ENCODE results near the gene UBE2O. TPM values are rescaled to one million over a fixed set of nuclear protein-coding genes. Genes with fewer than 3 reads are reported as not detected.

The UBE2O gene
- total and polyA plus RNA-seq, 4 donors = 3.3 to 71.5 (median 9.2) TPM

- peaks cover 4 to 7% (median 5%) of the 10 kb centered on the region in 4 donors for H3K36me3 ChIP-seq (ENCODE audit: control insufficient read depth in 4 of 4, insufficient read depth in 3 of 4, low read depth in 1 of 4, low read length in 3 of 4)
- no peak for TF ChIP-seq TAF1 (conservative IDR thresholded peaks at IDR 0.05)
- no peak for TF ChIP-seq HNF4G (IDR thresholded peaks at IDR 0.05)
- TF ChIP-seq SP1 (IDR thresholded peaks at IDR 0.05) = peak; percentile 72
- peak; percentile 73 to 77 for TF ChIP-seq RXRA (IDR thresholded peaks at IDR 0.05)
- peak; percentile 22 for TF ChIP-seq FOXA1 (IDR thresholded peaks at IDR 0.05)
- no peak for TF ChIP-seq CTCF (IDR thresholded peaks at IDR 0.05; ENCODE audit: low read depth, low read length, missing input control)
- no peak for TF ChIP-seq ATF3 (IDR thresholded peaks at IDR 0.05)
- TF ChIP-seq ZBTB33 (IDR thresholded peaks at IDR 0.05) = no peak
- TF ChIP-seq REST (IDR thresholded peaks at IDR 0.05) = peak; percentile 45
- TF ChIP-seq HNF4A (conservative IDR thresholded peaks at IDR 0.05) = peak; percentile 61 to 62
- TF ChIP-seq EGR1 (IDR thresholded peaks at IDR 0.05; ENCODE audit: low read depth in 2 of 2) = no peak
- TF ChIP-seq YY1 (IDR thresholded peaks at IDR 0.05) = peak; percentile 49
- peak; percentile 75 for TF ChIP-seq FOXA2 (IDR thresholded peaks at IDR 0.05)
- no peak for TF ChIP-seq RAD21 (IDR thresholded peaks at IDR 0.05)
- TF ChIP-seq GABPA (IDR thresholded peaks at IDR 0.05 in 1 of 2, conservative IDR thresholded peaks at IDR 0.05 in 1 of 2) = no peak
- TF ChIP-seq MAX (IDR thresholded peaks at IDR 0.05) = no peak
- peak; percentile 37 to 52 for TF ChIP-seq JUND (IDR thresholded peaks at IDR 0.05)
- TF ChIP-seq NR2F2 (IDR thresholded peaks at IDR 0.05) = no peak
- peak overlapping the region; percentile 58 to 67 for H3K27ac ChIP-seq (ENCODE audit: low read depth in 1 of 2, low read length in 2 of 2)
- 36% methylated on average over 9 of the region's 9 CpGs for WGBS
- H3K9ac ChIP-seq (ENCODE audit: low read depth in 1 of 2, low read length in 2 of 2) = peak overlapping the region in 1 of 2 donors; percentile 86
- peaks cover 4 to 23% (median 20%) of the 10 kb centered on the region in 4 donors for H3K4me1 ChIP-seq (ENCODE audit: control insufficient read depth in 4 of 4, insufficient read depth in 4 of 4, low read length in 3 of 4)
- H3K4me3 ChIP-seq (ENCODE audit: low read depth in 1 of 3, low read length in 3 of 3) = peak overlapping the region in 2 of 3 donors; percentile 42 to 94
- DNase-seq (ENCODE audit: low spot score) = no peak
- H3K27me3 ChIP-seq (ENCODE audit: control insufficient read depth in 4 of 4, insufficient read depth in 4 of 4, low read length in 3 of 4) = no peaks in the 10 kb centered on the region
- H3K9me3 ChIP-seq (ENCODE audit: control insufficient read depth in 4 of 4, low read length in 3 of 4) = no peaks in the 10 kb centered on the region
Observed at GRCh38 chr17:76351526-76352071, 101.4 kb downstream of the UBE2O start.

All from liver (tissue), 9 donors.